Measurements from ENCODE around the gene INSM2. TPM values are rescaled to one million over a fixed set of nuclear protein-coding genes. Genes with fewer than 3 reads are reported as not detected.

INSM2 gene
- total RNA-seq, 2 donors from 2014 or later: not detected

- Histone ChIP-seq H3K36me3 (no peaks in the 10 kb centered on the region), H3K9me3 (no peaks in the 10 kb centered on the region), H3K27me3 (replicated peaks; ENCODE audit: insufficient read depth) (no peaks in the 10 kb centered on the region), H3K4me1 (ENCODE audit: control insufficient read depth in 1 of 2, low read depth in 2 of 2) (no peaks in the 10 kb centered on the region), H3K4me3 (no peak overlapping the region), H3K27ac (no peak overlapping the region)
- DNase-seq (ENCODE audit: low spot score) (no peak), ATAC-seq (ENCODE audit: insufficient number of reproducible peaks, low FRiP score, low read depth) (no peak)
- TF ChIP-seq CTCF (IDR thresholded peaks at IDR 0.05): no peak
Measured at GRCh38 chr14:35515916-35516315, 18.0 kb upstream of the INSM2 start.

GRCh38 chr14:35519986-35520385, 14.0 kb upstream of the INSM2 start:
- no peak overlapping the region for H3K4me3 ChIP-seq

GRCh38 chr14:35525695-35526094, 8.3 kb upstream of the INSM2 start:
- H3K27ac ChIP-seq: no peak overlapping the region
- H3K9me3 ChIP-seq: no peaks in the 10 kb centered on the region

More at GRCh38 chr14:35519986-35520385, 14.0 kb upstream of the INSM2 start:
- no peaks in the 10 kb centered on the region for H3K27me3 ChIP-seq (replicated peaks; ENCODE audit: insufficient read depth)
- DNase-seq (ENCODE audit: low spot score): no peak
- no peak for TF ChIP-seq CTCF (IDR thresholded peaks at IDR 0.05)
- ATAC-seq (ENCODE audit: insufficient number of reproducible peaks, low FRiP score, low read depth): no peak
- no peaks in the 10 kb centered on the region for H3K4me1 ChIP-seq (ENCODE audit: control insufficient read depth in 1 of 2, low read depth in 2 of 2)
- H3K27ac ChIP-seq: no peak overlapping the region
- H3K36me3 ChIP-seq: no peaks in the 10 kb centered on the region
- no peaks in the 10 kb centered on the region for H3K9me3 ChIP-seq

GRCh38 chr14:35526962-35527361, 7.0 kb upstream of the INSM2 start:
- H3K4me3 ChIP-seq: no peak overlapping the region
- DNase-seq (ENCODE audit: low spot score): no peak
- H3K4me1 ChIP-seq (ENCODE audit: control insufficient read depth in 1 of 2, low read depth in 2 of 2): no peaks in the 10 kb centered on the region
- ATAC-seq (ENCODE audit: insufficient number of reproducible peaks, low FRiP score, low read depth): no peak
- no peak overlapping the region for H3K27ac ChIP-seq
- no peaks in the 10 kb centered on the region for H3K36me3 ChIP-seq
- peaks cover 5% of the 10 kb centered on the region for H3K27me3 ChIP-seq (replicated peaks; ENCODE audit: insufficient read depth)
- no peaks in the 10 kb centered on the region for H3K9me3 ChIP-seq
- TF ChIP-seq CTCF (IDR thresholded peaks at IDR 0.05): no peak

More at GRCh38 chr14:35525695-35526094, 8.3 kb upstream of the INSM2 start:
- H3K4me3 ChIP-seq: no peak overlapping the region
- ATAC-seq (ENCODE audit: insufficient number of reproducible peaks, low FRiP score, low read depth) (no peak), DNase-seq (ENCODE audit: low spot score) (no peak)
- TF ChIP-seq CTCF (IDR thresholded peaks at IDR 0.05): no peak
- H3K36me3 ChIP-seq: no peaks in the 10 kb centered on the region
- no peaks in the 10 kb centered on the region for H3K27me3 ChIP-seq (replicated peaks; ENCODE audit: insufficient read depth)
- no peaks in the 10 kb centered on the region for H3K4me1 ChIP-seq (ENCODE audit: control insufficient read depth in 1 of 2, low read depth in 2 of 2)

GRCh38 chr14:35531960-35532747, 1.8 kb upstream of the INSM2 start:
- no peak for TF ChIP-seq CTCF (IDR thresholded peaks at IDR 0.05)
- Histone ChIP-seq H3K36me3 (no peaks in the 10 kb centered on the region), H3K4me1 (ENCODE audit: control insufficient read depth in 1 of 2, low read depth in 2 of 2) (peaks cover 18 to 30% of the 10 kb centered on the region in 2 donors), H3K4me3 (no peak overlapping the region), H3K27me3 (replicated peaks; ENCODE audit: insufficient read depth) (peaks cover 21% of the 10 kb centered on the region), H3K27ac (no peak overlapping the region), H3K9me3 (no peaks in the 10 kb centered on the region)
- no peak for ATAC-seq (ENCODE audit: insufficient number of reproducible peaks, low FRiP score, low read depth)
- DNase-seq (ENCODE audit: low spot score): no peak
